Stomach (tissue), 4 donors: ENCODE results near the gene RNASET2.

Experiments
- POLR2A ChIP-seq, 4 donors: fragments of 450-650 bp; IDR thresholded peaks; one replicate each; pipeline ENCODE4 v1.6.1; 2016; ENCODE audit warnings: antibody characterized with exemption in 4 of 4, control low read depth in 2 of 4, mild to moderate bottlenecking in 1 of 4, moderate library complexity in 1 of 4
- TF ChIP-seq, protein P1 (sequence below), 7 experiments: fragments of 450-650 bp in 4 of 7; fragments of 200-600 bp in 3 of 7; sonication (generic) in 3 of 7; IDR thresholded peaks; one replicate each; pipeline ENCODE4 v1.5.1; 2016 to 2019; ENCODE audit warnings: antibody characterized with exemption in 7 of 7, control low read depth in 2 of 7, mild to moderate bottlenecking in 1 of 7

DNA sequence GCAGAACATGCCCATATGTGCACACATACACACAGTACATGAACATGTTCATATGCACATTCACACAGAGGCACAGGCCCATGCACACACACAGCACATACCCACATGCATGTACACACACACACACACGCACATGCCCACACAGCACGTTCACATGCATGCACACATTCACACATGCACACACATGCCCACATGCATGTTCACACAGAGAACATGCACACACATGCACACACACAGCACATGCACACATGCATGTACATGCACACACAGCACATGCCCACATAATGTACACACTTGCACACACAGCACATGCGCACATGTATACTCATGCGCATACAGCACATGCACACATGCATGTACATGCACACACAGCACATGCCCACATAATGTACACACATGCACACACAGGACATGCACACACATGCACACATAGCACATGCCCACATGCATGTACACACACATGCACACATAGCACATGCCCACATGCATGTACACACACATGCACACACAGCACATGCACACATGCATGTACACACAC lies 25.9 kb downstream of the RNASET2 start:
- TF ChIP-seq, protein P1, sequence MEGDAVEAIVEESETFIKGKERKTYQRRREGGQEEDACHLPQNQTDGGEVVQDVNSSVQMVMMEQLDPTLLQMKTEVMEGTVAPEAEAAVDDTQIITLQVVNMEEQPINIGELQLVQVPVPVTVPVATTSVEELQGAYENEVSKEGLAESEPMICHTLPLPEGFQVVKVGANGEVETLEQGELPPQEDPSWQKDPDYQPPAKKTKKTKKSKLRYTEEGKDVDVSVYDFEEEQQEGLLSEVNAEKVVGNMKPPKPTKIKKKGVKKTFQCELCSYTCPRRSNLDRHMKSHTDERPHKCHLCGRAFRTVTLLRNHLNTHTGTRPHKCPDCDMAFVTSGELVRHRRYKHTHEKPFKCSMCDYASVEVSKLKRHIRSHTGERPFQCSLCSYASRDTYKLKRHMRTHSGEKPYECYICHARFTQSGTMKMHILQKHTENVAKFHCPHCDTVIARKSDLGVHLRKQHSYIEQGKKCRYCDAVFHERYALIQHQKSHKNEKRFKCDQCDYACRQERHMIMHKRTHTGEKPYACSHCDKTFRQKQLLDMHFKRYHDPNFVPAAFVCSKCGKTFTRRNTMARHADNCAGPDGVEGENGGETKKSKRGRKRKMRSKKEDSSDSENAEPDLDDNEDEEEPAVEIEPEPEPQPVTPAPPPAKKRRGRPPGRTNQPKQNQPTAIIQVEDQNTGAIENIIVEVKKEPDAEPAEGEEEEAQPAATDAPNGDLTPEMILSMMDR (IDR thresholded peaks at IDR 0.05), result no peak
- no peak for TF ChIP-seq POLR2A (IDR thresholded peaks at IDR 0.05)
